ENCODE results near the gene SLC8A2. TPM values are rescaled to one million over a fixed set of nuclear protein-coding genes. Genes with fewer than 3 reads are reported as not detected.

SLC8A2 gene
- total and polyA plus RNA-seq, 10 of the 15 experiments (the other 5 are each of a cell fraction or from before 2014, with no cell fraction given): not detected

GRCh38 chr19:47422417-47423163 is 49.1 kb downstream of the SLC8A2 start:
- Histone ChIP-seq H2AFZ (ENCODE audit: control insufficient read depth, low read depth, low read length) (no peak overlapping the region), H3K9me3 (replicated peaks; ENCODE audit: control insufficient read depth, insufficient read depth, low read length) (no peaks in the 10 kb centered on the region), H3K27me3 (replicated peaks in 1 of 2; ENCODE audit: control insufficient read depth in 2 of 2, insufficient read depth in 2 of 2, low read length in 1 of 2) (peaks cover 9 to 17% of the 10 kb centered on the region in 2 experiments), H3K9ac (ENCODE audit: control insufficient read depth, insufficient read depth, low read length) (no peak overlapping the region), H3K4me1 (ENCODE audit: control insufficient read depth, insufficient read depth, low read length) (no peaks in the 10 kb centered on the region; the same call in 1 of the 2 replicates), H3K4me2 (ENCODE audit: control insufficient read depth, insufficient read depth) (no peak overlapping the region), H3K79me2 (ENCODE audit: control insufficient read depth, insufficient read depth, low read length) (no peaks in the 10 kb centered on the region), H3K27ac (ENCODE audit: control insufficient read depth, insufficient read depth) (no peak overlapping the region), H3K4me3 (no peak overlapping the region), H3K36me3 (ENCODE audit: control insufficient read depth in 2 of 2, insufficient read depth in 2 of 2, low read length in 1 of 2) (no peaks in the 10 kb centered on the region), H4K20me1 (ENCODE audit: control insufficient read depth, insufficient read depth) (no peaks in the 10 kb centered on the region)
- TF ChIP-seq MEF2A (IDR thresholded peaks at IDR 0.05; ENCODE audit: insufficient read depth, low read depth, low read length) (no peak), NFXL1 (IDR thresholded peaks at IDR 0.05; ENCODE audit: borderline replicate concordance) (no peak), SIN3A (IDR thresholded peaks at IDR 0.05; ENCODE audit: low read depth, low read length) (no peak), ZSCAN29 (IDR thresholded peaks at IDR 0.05) (no peak), ZBED1 (IDR thresholded peaks at IDR 0.05; ENCODE audit: borderline replicate concordance) (no peak), ZNF592 (IDR thresholded peaks at IDR 0.05) (no peak), NR2C1 (IDR thresholded peaks at IDR 0.05) (no peak), FOS (IDR thresholded peaks at IDR 0.05; ENCODE audit: borderline replicate concordance, extremely low read depth, insufficient read length) (no peak), CEBPZ (IDR thresholded peaks at IDR 0.05; ENCODE audit: low read depth, low read length) (no peak)
- WGBS (ENCODE audit: insufficient coverage, insufficient replicate concordance, low lambda C conversion rate, missing lambda C conversion rate): 0% methylated on average over 1 of the region's 1 CpG
- no TSS peak for BruUV-seq (replicated peaks)
- DNase-seq (ENCODE audit: low read depth, low spot score) (no peak), FAIRE-seq (no peak), ATAC-seq (no peak)
- intact Hi-C loops (cut with micrococcal nuclease; ENCODE audit: unreplicated experiment) (no loop called here), in situ Hi-C loops (cut with MboI) (no loop called here)
- POLR2A ChIA-PET: no interaction called here
- CTCF ChIA-PET: no interaction called here
- RAD21 ChIA-PET (ENCODE audit: unreplicated experiment): no interaction called here
- SMC1A ChIA-PET (ENCODE audit: uncharacterized antibody, unreplicated experiment): no interaction called here
